ENCODE results near the gene CCL14.

DNA sequence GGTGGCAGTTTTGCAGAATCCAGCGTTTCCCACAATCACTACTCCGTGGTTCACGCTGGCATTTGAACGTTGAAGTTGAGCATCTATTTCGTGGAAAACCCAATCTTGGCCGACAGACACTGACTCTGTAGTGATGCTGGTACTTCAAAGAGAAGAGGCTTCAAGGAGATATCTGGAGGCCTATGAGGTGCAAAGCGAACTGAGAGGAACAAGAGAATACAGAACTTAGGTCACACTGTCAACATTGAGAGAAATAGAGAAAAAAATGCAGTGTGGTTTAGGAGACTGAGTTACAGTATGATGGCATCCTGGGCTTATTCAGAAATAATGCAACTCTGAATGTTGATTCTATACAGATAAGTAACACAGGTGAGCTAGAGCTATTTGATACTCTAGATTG is 21.3 kb downstream of the CCL14 start:
- TF ChIP-seq, protein P1, sequence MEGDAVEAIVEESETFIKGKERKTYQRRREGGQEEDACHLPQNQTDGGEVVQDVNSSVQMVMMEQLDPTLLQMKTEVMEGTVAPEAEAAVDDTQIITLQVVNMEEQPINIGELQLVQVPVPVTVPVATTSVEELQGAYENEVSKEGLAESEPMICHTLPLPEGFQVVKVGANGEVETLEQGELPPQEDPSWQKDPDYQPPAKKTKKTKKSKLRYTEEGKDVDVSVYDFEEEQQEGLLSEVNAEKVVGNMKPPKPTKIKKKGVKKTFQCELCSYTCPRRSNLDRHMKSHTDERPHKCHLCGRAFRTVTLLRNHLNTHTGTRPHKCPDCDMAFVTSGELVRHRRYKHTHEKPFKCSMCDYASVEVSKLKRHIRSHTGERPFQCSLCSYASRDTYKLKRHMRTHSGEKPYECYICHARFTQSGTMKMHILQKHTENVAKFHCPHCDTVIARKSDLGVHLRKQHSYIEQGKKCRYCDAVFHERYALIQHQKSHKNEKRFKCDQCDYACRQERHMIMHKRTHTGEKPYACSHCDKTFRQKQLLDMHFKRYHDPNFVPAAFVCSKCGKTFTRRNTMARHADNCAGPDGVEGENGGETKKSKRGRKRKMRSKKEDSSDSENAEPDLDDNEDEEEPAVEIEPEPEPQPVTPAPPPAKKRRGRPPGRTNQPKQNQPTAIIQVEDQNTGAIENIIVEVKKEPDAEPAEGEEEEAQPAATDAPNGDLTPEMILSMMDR (IDR thresholded peaks at IDR 0.05 in 8 of 11, conservative IDR thresholded peaks at IDR 0.05 in 3 of 11): no peak
- TF ChIP-seq POLR2AphosphoS5 (IDR thresholded peaks at IDR 0.05) (no peak), POLR2A (IDR thresholded peaks at IDR 0.05) (no peak)
